HepG2 (cell line): ENCODE measurements around the gene DAGLB. TPM values are rescaled to one million over a fixed set of nuclear protein-coding genes. Genes with fewer than 3 reads are reported as not detected.

ENCODE experiments used
- ATF7 ChIP-seq, 2 experiments: fragments of 450-650 bp in 1 of 2; sonication (generic) in 1 of 2; formaldehyde crosslinking in 1 of 2; IDR thresholded peaks; 2 replicates each; pipeline versions ENCODE4 v1.4.0 to v1.6.1; 2016 to 2020; ENCODE audit warnings: antibody characterized with exemption in 1 of 2, mild to moderate bottlenecking in 1 of 2, missing genetic modification reagents in 1 of 2
- CHD4 ChIP-seq: fragments of 200-600 bp; sonication (generic); IDR thresholded peaks from 2 replicates; pipeline ENCODE4 v1.7.0; 2017; ENCODE audit warnings: mild to moderate bottlenecking, low read length, borderline replicate concordance
- ESRRA ChIP-seq: sonication (generic); formaldehyde crosslinking; IDR thresholded peaks from 2 replicates; pipeline ENCODE4 v1.5.1; 2020; ENCODE audit warnings: mild to moderate bottlenecking, low read depth, missing genetic modification reagents
- KDM5A ChIP-seq: fragments of 200-600 bp; sonication (generic); IDR thresholded peaks from 2 replicates; pipeline ENCODE4 v1.7.0; 2018; ENCODE audit warnings: antibody characterized with exemption, mild to moderate bottlenecking, low read length, borderline replicate concordance
- KLF15 ChIP-seq: sonication (generic); formaldehyde crosslinking; IDR thresholded peaks from 2 replicates; pipeline ENCODE4 v1.8.1; 2023; ENCODE audit warnings: borderline replicate concordance, mild to moderate bottlenecking, inconsistent platforms, missing genetic modification reagents, mixed read lengths
- NR2C2 ChIP-seq: sonication (generic); formaldehyde crosslinking; IDR thresholded peaks from 2 replicates; pipeline ENCODE4 v1.4.0; 2020; ENCODE audit warnings: missing genetic modification reagents, mild to moderate bottlenecking, moderate library complexity, borderline replicate concordance
- SAP130 ChIP-seq: IDR thresholded peaks from 2 replicates; pipeline ENCODE4 v1.6.1; 2016; ENCODE audit warnings: low read depth
- ZNF761 ChIP-seq: sonication (generic); formaldehyde crosslinking; conservative IDR thresholded peaks from 2 replicates; pipeline ENCODE4 v1.4.0; 2020; ENCODE audit warnings: mild to moderate bottlenecking, missing genetic modification reagents
- polyA plus RNA-seq, 8 experiments: library from polyadenylated mRNA; depleted of rRNA in 3 of 8; stranded (reverse) in 7 of 8; unstranded in 1 of 8; fragments of >200 nt; fragmentation: Illumina TruSeq in 4 of 8; extraction: Trizol in 4 of 8; gene quantifications; 2 replicates each; pipeline versions ENCODE4 v1.2.1 to v1.2.3, GENCODE V29; 2011 to 2016; ENCODE audit warnings: low read depth in 4 of 8, missing spikeins in 1 of 8, mixed read lengths in 1 of 8; ENCODE audit not compliant: insufficient read depth in 1 of 8
- total RNA-seq, 5 experiments: library from RNA; depleted of rRNA; stranded (reverse); fragments of >200 nt; fragmentation: Illumina TruSeq; extraction: Trizol; gene quantifications; 2 replicates each; pipeline ENCODE4 v1.2.3, GENCODE V29; 2016; ENCODE audit warnings: low read depth in 1 of 5
- TF ChIP-seq, protein P1 (sequence below), 2 experiments: fragments of 450-650 bp in 1 of 2; sonication (generic) in 1 of 2; formaldehyde crosslinking in 1 of 2; IDR thresholded peaks; 2 replicates each; pipeline versions ENCODE4 v1.6.1 to v1.8.0; 2016 to 2022; ENCODE audit warnings: antibody characterized with exemption in 1 of 2, mild to moderate bottlenecking in 1 of 2, missing genetic modification reagents in 1 of 2
- TF ChIP-seq, protein P2 (sequence below): sonication (generic); formaldehyde crosslinking; IDR thresholded peaks from 2 replicates; pipeline ENCODE4 v1.8.1; 2023; ENCODE audit warnings: missing genetic modification reagents, inconsistent platforms, borderline replicate concordance
- TF ChIP-seq, protein P3 (sequence below): sonication (generic); formaldehyde crosslinking; IDR thresholded peaks from 2 replicates; pipeline ENCODE4 v1.4.0; 2020; ENCODE audit warnings: mild to moderate bottlenecking, missing genetic modification reagents

Gene DAGLB
- total and polyA plus RNA-seq, 2 of the 13 experiments (the other 11 are each of a cell fraction or from before 2014, with no cell fraction given) = 7.9 to 9.8 TPM

GRCh38 chr7:6447581-6448199 lies at the start of gene DAGLB (continued):
- TF ChIP-seq, protein P1, sequence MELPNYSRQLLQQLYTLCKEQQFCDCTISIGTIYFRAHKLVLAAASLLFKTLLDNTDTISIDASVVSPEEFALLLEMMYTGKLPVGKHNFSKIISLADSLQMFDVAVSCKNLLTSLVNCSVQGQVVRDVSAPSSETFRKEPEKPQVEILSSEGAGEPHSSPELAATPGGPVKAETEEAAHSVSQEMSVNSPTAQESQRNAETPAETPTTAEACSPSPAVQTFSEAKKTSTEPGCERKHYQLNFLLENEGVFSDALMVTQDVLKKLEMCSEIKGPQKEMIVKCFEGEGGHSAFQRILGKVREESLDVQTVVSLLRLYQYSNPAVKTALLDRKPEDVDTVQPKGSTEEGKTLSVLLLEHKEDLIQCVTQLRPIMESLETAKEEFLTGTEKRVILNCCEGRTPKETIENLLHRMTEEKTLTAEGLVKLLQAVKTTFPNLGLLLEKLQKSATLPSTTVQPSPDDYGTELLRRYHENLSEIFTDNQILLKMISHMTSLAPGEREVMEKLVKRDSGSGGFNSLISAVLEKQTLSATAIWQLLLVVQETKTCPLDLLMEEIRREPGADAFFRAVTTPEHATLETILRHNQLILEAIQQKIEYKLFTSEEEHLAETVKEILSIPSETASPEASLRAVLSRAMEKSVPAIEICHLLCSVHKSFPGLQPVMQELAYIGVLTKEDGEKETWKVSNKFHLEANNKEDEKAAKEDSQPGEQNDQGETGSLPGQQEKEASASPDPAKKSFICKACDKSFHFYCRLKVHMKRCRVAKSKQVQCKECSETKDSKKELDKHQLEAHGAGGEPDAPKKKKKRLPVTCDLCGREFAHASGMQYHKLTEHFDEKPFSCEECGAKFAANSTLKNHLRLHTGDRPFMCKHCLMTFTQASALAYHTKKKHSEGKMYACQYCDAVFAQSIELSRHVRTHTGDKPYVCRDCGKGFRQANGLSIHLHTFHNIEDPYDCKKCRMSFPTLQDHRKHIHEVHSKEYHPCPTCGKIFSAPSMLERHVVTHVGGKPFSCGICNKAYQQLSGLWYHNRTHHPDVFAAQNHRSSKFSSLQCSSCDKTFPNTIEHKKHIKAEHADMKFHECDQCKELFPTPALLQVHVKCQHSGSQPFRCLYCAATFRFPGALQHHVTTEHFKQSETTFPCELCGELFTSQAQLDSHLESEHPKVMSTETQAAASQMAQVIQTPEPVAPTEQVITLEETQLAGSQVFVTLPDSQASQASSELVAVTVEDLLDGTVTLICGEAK (IDR thresholded peaks at IDR 0.05) = no peak
- TF ChIP-seq, protein P1 (CRISPR knock-in tag; IDR thresholded peaks at IDR 0.05) = peak; percentile 30; the same call in 1 of the 2 replicates
- TF ChIP-seq ATF7 (IDR thresholded peaks at IDR 0.05) (no peak), ATF7 (CRISPR knock-in tag; IDR thresholded peaks at IDR 0.05) (peak; percentile 52; the same call in 1 of the 2 replicates), NR2C2 (CRISPR knock-in tag) (peak; percentile 10; the same call in 1 of the 2 replicates), KDM5A (no peak), SAP130 (CRISPR knock-in tag) (peak; percentile 85), CHD4 (no peak), KLF15 (CRISPR knock-in tag) (0 out of 2 replicates have a peak, but pooled peaks have one; percentile 51), ESRRA (peak; percentile 66; the same call in 1 of the 2 replicates), ZNF761 (CRISPR knock-in tag) (peak; percentile 55; the same call in 1 of the 2 replicates)
- TF ChIP-seq, protein P2, sequence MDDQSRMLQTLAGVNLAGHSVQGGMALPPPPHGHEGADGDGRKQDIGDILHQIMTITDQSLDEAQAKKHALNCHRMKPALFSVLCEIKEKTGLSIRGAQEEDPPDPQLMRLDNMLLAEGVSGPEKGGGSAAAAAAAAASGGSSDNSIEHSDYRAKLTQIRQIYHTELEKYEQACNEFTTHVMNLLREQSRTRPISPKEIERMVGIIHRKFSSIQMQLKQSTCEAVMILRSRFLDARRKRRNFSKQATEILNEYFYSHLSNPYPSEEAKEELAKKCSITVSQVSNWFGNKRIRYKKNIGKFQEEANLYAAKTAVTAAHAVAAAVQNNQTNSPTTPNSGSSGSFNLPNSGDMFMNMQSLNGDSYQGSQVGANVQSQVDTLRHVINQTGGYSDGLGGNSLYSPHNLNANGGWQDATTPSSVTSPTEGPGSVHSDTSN (CRISPR knock-in tag) = 0 out of 2 replicates have a peak, but pooled peaks have one; percentile 51
- TF ChIP-seq, protein P3, sequence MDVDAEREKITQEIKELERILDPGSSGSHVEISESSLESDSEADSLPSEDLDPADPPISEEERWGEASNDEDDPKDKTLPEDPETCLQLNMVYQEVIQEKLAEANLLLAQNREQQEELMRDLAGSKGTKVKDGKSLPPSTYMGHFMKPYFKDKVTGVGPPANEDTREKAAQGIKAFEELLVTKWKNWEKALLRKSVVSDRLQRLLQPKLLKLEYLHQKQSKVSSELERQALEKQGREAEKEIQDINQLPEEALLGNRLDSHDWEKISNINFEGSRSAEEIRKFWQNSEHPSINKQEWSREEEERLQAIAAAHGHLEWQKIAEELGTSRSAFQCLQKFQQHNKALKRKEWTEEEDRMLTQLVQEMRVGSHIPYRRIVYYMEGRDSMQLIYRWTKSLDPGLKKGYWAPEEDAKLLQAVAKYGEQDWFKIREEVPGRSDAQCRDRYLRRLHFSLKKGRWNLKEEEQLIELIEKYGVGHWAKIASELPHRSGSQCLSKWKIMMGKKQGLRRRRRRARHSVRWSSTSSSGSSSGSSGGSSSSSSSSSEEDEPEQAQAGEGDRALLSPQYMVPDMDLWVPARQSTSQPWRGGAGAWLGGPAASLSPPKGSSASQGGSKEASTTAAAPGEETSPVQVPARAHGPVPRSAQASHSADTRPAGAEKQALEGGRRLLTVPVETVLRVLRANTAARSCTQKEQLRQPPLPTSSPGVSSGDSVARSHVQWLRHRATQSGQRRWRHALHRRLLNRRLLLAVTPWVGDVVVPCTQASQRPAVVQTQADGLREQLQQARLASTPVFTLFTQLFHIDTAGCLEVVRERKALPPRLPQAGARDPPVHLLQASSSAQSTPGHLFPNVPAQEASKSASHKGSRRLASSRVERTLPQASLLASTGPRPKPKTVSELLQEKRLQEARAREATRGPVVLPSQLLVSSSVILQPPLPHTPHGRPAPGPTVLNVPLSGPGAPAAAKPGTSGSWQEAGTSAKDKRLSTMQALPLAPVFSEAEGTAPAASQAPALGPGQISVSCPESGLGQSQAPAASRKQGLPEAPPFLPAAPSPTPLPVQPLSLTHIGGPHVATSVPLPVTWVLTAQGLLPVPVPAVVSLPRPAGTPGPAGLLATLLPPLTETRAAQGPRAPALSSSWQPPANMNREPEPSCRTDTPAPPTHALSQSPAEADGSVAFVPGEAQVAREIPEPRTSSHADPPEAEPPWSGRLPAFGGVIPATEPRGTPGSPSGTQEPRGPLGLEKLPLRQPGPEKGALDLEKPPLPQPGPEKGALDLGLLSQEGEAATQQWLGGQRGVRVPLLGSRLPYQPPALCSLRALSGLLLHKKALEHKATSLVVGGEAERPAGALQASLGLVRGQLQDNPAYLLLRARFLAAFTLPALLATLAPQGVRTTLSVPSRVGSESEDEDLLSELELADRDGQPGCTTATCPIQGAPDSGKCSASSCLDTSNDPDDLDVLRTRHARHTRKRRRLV (CRISPR knock-in tag) = peak; percentile 69; the same call in 1 of the 2 replicates
